OCI-LY3 (cell line): Measurements from ENCODE around the gene KRT79.
"Not testable (repeated sequence)": the region's sequence is repeated elsewhere in the genome, so short reads cannot be mapped to it uniquely, and the experiment has no call there.

ENCODE experiments used
- H2AFZ ChIP-seq: fragments of 200-600, 300-600 bp; shearing (Covaris generic); 2 replicates; pipeline ENCODE4 v1.6.0; 2014; ENCODE audit warnings: antibody characterized with exemption, low read depth, low read length
- H3K27ac ChIP-seq: fragments of 200-600, 300-600 bp; sonication (generic); 2 replicates; pipeline ENCODE4 v1.5.1; 2014; ENCODE audit warnings: mild to moderate bottlenecking, low read length, moderate library complexity, mixed read lengths
- H3K27me3 ChIP-seq: fragments of 200-600, 300-600 bp; sonication (generic); 2 replicates; pipeline ENCODE4 v1.6.1; 2014; ENCODE audit warnings: low read depth, low read length, mixed read lengths
- H3K36me3 ChIP-seq: fragments of 200-600, 300-600 bp; sonication (generic); replicated peaks from 2 replicates; pipeline ENCODE3; 2014; ENCODE audit warnings: low read depth, low read length, mixed read lengths
- H3K4me1 ChIP-seq: fragments of 300-600, 200-600 bp; sonication (generic); 2 replicates; pipeline ENCODE4 v1.6.1; 2014; ENCODE audit warnings: low read length, mixed read lengths
- H3K4me2 ChIP-seq: fragments of 200-600, 300-600 bp; sonication (generic); 2 replicates; pipeline ENCODE4 v1.6.1; 2014; ENCODE audit warnings: low read length, mixed read lengths
- H3K4me3 ChIP-seq: fragments of 300-600, 200-600 bp; sonication (generic); 2 replicates; pipeline ENCODE4 v1.5.1; 2014; ENCODE audit warnings: antibody characterized with exemption, mild to moderate bottlenecking, low read length, moderate library complexity
- H3K79me2 ChIP-seq: fragments of 300-600, 200-600 bp; shearing (Covaris generic); 2 replicates; pipeline ENCODE4 v1.6.1; 2014; ENCODE audit warnings: mild to moderate bottlenecking, low read length, mixed read lengths
- H3K9ac ChIP-seq: fragments of 300-600, 200-600 bp; shearing (Covaris generic); 2 replicates; pipeline ENCODE4 v1.6.0; 2014; ENCODE audit warnings: mild to moderate bottlenecking, low read length, moderate library complexity
- H3K9me3 ChIP-seq: fragments of 200-600, 300-600 bp; shearing (Covaris generic); 2 replicates; pipeline ENCODE4 v1.6.1; 2014; ENCODE audit warnings: low read length, mixed read lengths; ENCODE audit not compliant: insufficient read depth
- H4K20me1 ChIP-seq: fragments of 200-600, 300-600 bp; sonication (generic); 2 replicates; pipeline ENCODE4 v1.6.1; 2016; ENCODE audit warnings: low read length, mixed read lengths; ENCODE audit not compliant: insufficient read depth
- CTCF ChIP-seq: fragments of 200-600, 300-600 bp; sonication (generic); IDR thresholded peaks from 2 replicates; pipeline ENCODE4 v1.5.1; 2014; ENCODE audit warnings: antibody characterized with exemption, low read length, low read depth
- EZH2phosphoT487 ChIP-seq: fragments of 200-600 bp; shearing (Covaris generic); IDR thresholded peaks from 2 replicates; pipeline ENCODE4 v1.6.1; 2018; ENCODE audit warnings: antibody characterized with exemption, mixed run types, low read depth

Gene KRT79

GRCh38 chr12:52856787-52857186, 22.7 kb upstream of the KRT79 start:
- Histone ChIP-seq H3K4me2 (no peak overlapping the region), H3K9ac (no peak overlapping the region), H4K20me1 (no peaks in the 10 kb centered on the region), H3K27ac (no peak overlapping the region), H3K4me3 (no peak overlapping the region), H2AFZ (no peak overlapping the region), H3K4me1 (no peaks in the 10 kb centered on the region), H3K9me3 (no peaks in the 10 kb centered on the region), H3K36me3 (no peaks in the 10 kb centered on the region), H3K27me3 (peaks cover 14% of the 10 kb centered on the region), H3K79me2 (no peaks in the 10 kb centered on the region)
- TF ChIP-seq CTCF (no peak), EZH2phosphoT487 (no peak)

GRCh38 chr12:52856077-52856476, 22.0 kb upstream of the KRT79 start:
- H3K36me3 ChIP-seq, H4K20me1 ChIP-seq, H3K9me3 ChIP-seq, H3K27ac ChIP-seq, H3K4me3 ChIP-seq, H3K4me1 ChIP-seq, H3K9ac ChIP-seq, H3K4me2 ChIP-seq, H2AFZ ChIP-seq, H3K79me2 ChIP-seq: not testable (repeated sequence)
- H3K27me3 ChIP-seq = peaks cover 17% of the 10 kb centered on the region

GRCh38 chr12:52851787-52852186, 17.7 kb upstream of the KRT79 start:
- Histone ChIP-seq H3K79me2 (no peaks in the 10 kb centered on the region), H2AFZ (no peak overlapping the region), H3K4me3 (no peak overlapping the region), H3K4me1 (no peaks in the 10 kb centered on the region), H3K9me3 (no peaks in the 10 kb centered on the region), H3K4me2 (no peak overlapping the region), H3K27ac (no peak overlapping the region), H3K9ac (no peak overlapping the region), H3K36me3 (no peaks in the 10 kb centered on the region), H4K20me1 (no peaks in the 10 kb centered on the region), H3K27me3 (peaks cover 10% of the 10 kb centered on the region)
- TF ChIP-seq EZH2phosphoT487 (no peak), CTCF (no peak)

- H3K9me3 ChIP-seq = no peaks in the 10 kb centered on the region
These were observed 16.6 kb upstream of the KRT79 start for GRCh38 chr12:52850681-52851080.

More at GRCh38 chr12:52850681-52851080, 16.6 kb upstream of the KRT79 start:
- Histone ChIP-seq H4K20me1 (no peaks in the 10 kb centered on the region), H3K79me2 (no peaks in the 10 kb centered on the region), H3K9ac (no peak overlapping the region), H3K36me3 (no peaks in the 10 kb centered on the region), H3K4me1 (no peaks in the 10 kb centered on the region), H3K27ac (no peak overlapping the region), H3K4me3 (no peak overlapping the region), H2AFZ (no peak overlapping the region), H3K27me3 (peaks cover 10% of the 10 kb centered on the region), H3K4me2 (no peak overlapping the region)
- TF ChIP-seq CTCF (no peak), EZH2phosphoT487 (no peak)
